ENCODE data around the gene UNCX. TPM values are rescaled to one million over a fixed set of nuclear protein-coding genes. Genes with fewer than 3 reads are reported as not detected.
"Not testable (repeated sequence)": the region's sequence is repeated elsewhere in the genome, so short reads cannot be mapped to it uniquely, and the experiment has no call there.

Gene UNCX
- total RNA-seq, 1 experiment from 2014 or later = 1.9 TPM

- H3K4me3 ChIP-seq (ENCODE audit: low read depth, low read length, poor library complexity, severe bottlenecking) = no peak overlapping the region
- CTCF ChIA-PET = interaction anchor here (0.6 kb wide), 1 partner anchor 58 kb away, joined by 9 read pairs; no protein-coding TSS in a partner anchor
These were observed 42.5 kb upstream of the UNCX start for GRCh38 chr7:1189986-1190772.

GRCh38 chr7:1192171-1192676 lies 40.4 kb upstream of the UNCX start:
- POLR2A ChIA-PET (ENCODE audit: low non-redundant PET) = no interaction called here
- Histone ChIP-seq H3K9me3 (ENCODE audit: low read depth, low read length, poor library complexity, severe bottlenecking) (no peaks in the 10 kb centered on the region), H3K27ac (ENCODE audit: low read depth, low read length, poor library complexity, severe bottlenecking) (no peak overlapping the region), H3K4me3 (ENCODE audit: low read depth, low read length, poor library complexity, severe bottlenecking) (no peak overlapping the region), H3K36me3 (ENCODE audit: insufficient read depth, low read length, poor library complexity, severe bottlenecking) (no peaks in the 10 kb centered on the region), H3K27me3 (replicated peaks; ENCODE audit: insufficient read depth, low read depth, low read length, poor library complexity) (no peaks in the 10 kb centered on the region), H3K4me1 (ENCODE audit: insufficient read depth, low read length, poor library complexity, severe bottlenecking) (peaks cover under 1% of the 10 kb centered on the region)
- BruUV-seq (replicated peaks) = no TSS peak
- TF ChIP-seq CTCF (conservative IDR thresholded peaks at IDR 0.05; ENCODE audit: low read depth, low read length) (no peak), EZH2 (IDR thresholded peaks at IDR 0.05; ENCODE audit: borderline replicate concordance, low read depth, low read length, poor library complexity, severe bottlenecking) (no peak)
- intact Hi-C loops (cut with micrococcal nuclease; ENCODE audit: unreplicated experiment) = loop anchor here (5.0 kb wide), 1 partner anchor 220 kb away; no protein-coding TSS in a partner anchor
- DNase-seq (ENCODE audit: low spot score) = peak; percentile 62
- CTCF ChIA-PET = interaction anchor here (0.6 to 2.1 kb wide), 3 partner anchors 16 to 240 kb away, joined by 3 to 7 read pairs (median 5); no protein-coding TSS in a partner anchor

More at GRCh38 chr7:1189986-1190772, 42.5 kb upstream of the UNCX start:
- DNase-seq (ENCODE audit: low spot score) = no peak
- Histone ChIP-seq H3K9me3 (ENCODE audit: low read depth, low read length, poor library complexity, severe bottlenecking) (no peaks in the 10 kb centered on the region), H3K36me3 (ENCODE audit: insufficient read depth, low read length, poor library complexity, severe bottlenecking) (no peaks in the 10 kb centered on the region), H3K4me1 (ENCODE audit: insufficient read depth, low read length, poor library complexity, severe bottlenecking) (no peaks in the 10 kb centered on the region), H3K27ac (ENCODE audit: low read depth, low read length, poor library complexity, severe bottlenecking) (no peak overlapping the region), H3K27me3 (replicated peaks; ENCODE audit: insufficient read depth, low read depth, low read length, poor library complexity) (peaks cover 18% of the 10 kb centered on the region)
- intact Hi-C loops (cut with micrococcal nuclease; ENCODE audit: unreplicated experiment) = loop anchor here (5.0 to 10.0 kb wide), 2 partner anchors 222 to 865 kb away; no protein-coding TSS in a partner anchor
- no TSS peak for BruUV-seq (replicated peaks)
- POLR2A ChIA-PET (ENCODE audit: low non-redundant PET) = no interaction called here
- TF ChIP-seq CTCF (conservative IDR thresholded peaks at IDR 0.05; ENCODE audit: low read depth, low read length) (no peak), EZH2 (IDR thresholded peaks at IDR 0.05; ENCODE audit: borderline replicate concordance, low read depth, low read length, poor library complexity, severe bottlenecking) (no peak)

GRCh38 chr7:1193593-1194424 lies 38.9 kb upstream of the UNCX start:
- no peak overlapping the region for H3K27ac ChIP-seq (ENCODE audit: low read depth, low read length, poor library complexity, severe bottlenecking)
- H3K4me3 ChIP-seq (ENCODE audit: low read depth, low read length, poor library complexity, severe bottlenecking) = no peak overlapping the region
- DNase-seq (ENCODE audit: low spot score) = peak; percentile 81
- TF ChIP-seq CTCF (conservative IDR thresholded peaks at IDR 0.05; ENCODE audit: low read depth, low read length) = peak; percentile 86
- TF ChIP-seq EZH2 (IDR thresholded peaks at IDR 0.05; ENCODE audit: borderline replicate concordance, low read depth, low read length, poor library complexity, severe bottlenecking) = no peak
- POLR2A ChIA-PET (ENCODE audit: low non-redundant PET) = no interaction called here
- no TSS peak for BruUV-seq (replicated peaks)
- CTCF ChIA-PET = interaction anchor here (0.9 to 2.1 kb wide), 4 partner anchors 17 to 239 kb away, joined by 3 to 7 read pairs (median 4); no protein-coding TSS in a partner anchor
- H3K27me3 ChIP-seq (replicated peaks; ENCODE audit: insufficient read depth, low read depth, low read length, poor library complexity) = no peaks in the 10 kb centered on the region
- peaks cover 9% of the 10 kb centered on the region for H3K4me1 ChIP-seq (ENCODE audit: insufficient read depth, low read length, poor library complexity, severe bottlenecking)
- intact Hi-C loops (cut with micrococcal nuclease; ENCODE audit: unreplicated experiment) = loop anchor here (1.0 to 5.0 kb wide), 2 partner anchors 218 to 238 kb away; no protein-coding TSS in a partner anchor
- H3K36me3 ChIP-seq (ENCODE audit: insufficient read depth, low read length, poor library complexity, severe bottlenecking) = no peaks in the 10 kb centered on the region
- no peaks in the 10 kb centered on the region for H3K9me3 ChIP-seq (ENCODE audit: low read depth, low read length, poor library complexity, severe bottlenecking)

- H3K27me3 ChIP-seq (replicated peaks; ENCODE audit: insufficient read depth, low read depth, low read length, poor library complexity); BruUV-seq (replicated peaks); H3K9me3 ChIP-seq (ENCODE audit: low read depth, low read length, poor library complexity, severe bottlenecking); intact Hi-C loops (cut with micrococcal nuclease; ENCODE audit: unreplicated experiment); POLR2A ChIA-PET (ENCODE audit: low non-redundant PET); H3K27ac ChIP-seq (ENCODE audit: low read depth, low read length, poor library complexity, severe bottlenecking); H3K36me3 ChIP-seq (ENCODE audit: insufficient read depth, low read length, poor library complexity, severe bottlenecking); DNase-seq (ENCODE audit: low spot score); H3K4me3 ChIP-seq (ENCODE audit: low read depth, low read length, poor library complexity, severe bottlenecking); CTCF ChIA-PET: not testable (repeated sequence)
- peaks cover 21% of the 10 kb centered on the region for H3K4me1 ChIP-seq (ENCODE audit: insufficient read depth, low read length, poor library complexity, severe bottlenecking)
These were observed 36.2 kb upstream of the UNCX start for GRCh38 chr7:1196441-1196840.
